Fibroblast of mammary gland (primary cell): ENCODE results near the gene ADA.
A peak's percentile ranks its signal among the peaks of the same experiment; 100 is the strongest.
"Not testable (repeated sequence)": the region's sequence is repeated elsewhere in the genome, so short reads cannot be mapped to it uniquely, and the experiment has no call there.

Experiments
- DNase-seq: peaks from one replicate; pipeline ENCODE4 v3.0.0-alpha.2; 2010; ENCODE audit warnings: low read depth
- H3K4me3 ChIP-seq: 2 replicates; pipeline ENCODE4 v1.5.1; 2011; ENCODE audit warnings: low read depth, mild to moderate bottlenecking, low read length, moderate library complexity; ENCODE audit not compliant: control insufficient read depth
- TF ChIP-seq, protein P1 (sequence below): conservative IDR thresholded peaks from 2 replicates; pipeline ENCODE4 v1.5.1; 2011; ENCODE audit warnings: low read depth, low read length, inconsistent platforms; ENCODE audit not compliant: control insufficient read depth, insufficient read depth

The ADA gene

DNA sequence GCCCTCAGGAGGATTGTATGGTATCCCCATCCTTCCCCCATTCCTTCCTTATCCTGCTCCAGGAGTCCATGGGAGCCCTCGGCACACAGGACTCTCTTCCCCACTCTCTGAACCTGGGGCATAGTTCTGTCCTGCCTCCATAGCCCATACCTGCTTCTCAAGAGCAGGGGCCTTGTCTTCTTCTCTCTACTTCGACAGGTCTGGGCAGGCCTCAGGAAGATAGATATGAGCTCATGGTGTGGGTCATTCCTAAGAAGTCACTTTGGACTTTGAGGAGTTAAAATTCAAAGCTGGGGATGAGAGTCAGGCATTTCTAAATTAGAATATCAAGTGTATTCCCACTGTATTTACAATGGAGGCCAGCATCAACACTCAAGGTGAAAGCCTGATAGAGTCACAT, 8.4 kb upstream of the ADA start:
- DNase-seq, result no peak
- TF ChIP-seq, protein P1, sequence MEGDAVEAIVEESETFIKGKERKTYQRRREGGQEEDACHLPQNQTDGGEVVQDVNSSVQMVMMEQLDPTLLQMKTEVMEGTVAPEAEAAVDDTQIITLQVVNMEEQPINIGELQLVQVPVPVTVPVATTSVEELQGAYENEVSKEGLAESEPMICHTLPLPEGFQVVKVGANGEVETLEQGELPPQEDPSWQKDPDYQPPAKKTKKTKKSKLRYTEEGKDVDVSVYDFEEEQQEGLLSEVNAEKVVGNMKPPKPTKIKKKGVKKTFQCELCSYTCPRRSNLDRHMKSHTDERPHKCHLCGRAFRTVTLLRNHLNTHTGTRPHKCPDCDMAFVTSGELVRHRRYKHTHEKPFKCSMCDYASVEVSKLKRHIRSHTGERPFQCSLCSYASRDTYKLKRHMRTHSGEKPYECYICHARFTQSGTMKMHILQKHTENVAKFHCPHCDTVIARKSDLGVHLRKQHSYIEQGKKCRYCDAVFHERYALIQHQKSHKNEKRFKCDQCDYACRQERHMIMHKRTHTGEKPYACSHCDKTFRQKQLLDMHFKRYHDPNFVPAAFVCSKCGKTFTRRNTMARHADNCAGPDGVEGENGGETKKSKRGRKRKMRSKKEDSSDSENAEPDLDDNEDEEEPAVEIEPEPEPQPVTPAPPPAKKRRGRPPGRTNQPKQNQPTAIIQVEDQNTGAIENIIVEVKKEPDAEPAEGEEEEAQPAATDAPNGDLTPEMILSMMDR, result no peak
- no peak overlapping the region for H3K4me3 ChIP-seq

DNA sequence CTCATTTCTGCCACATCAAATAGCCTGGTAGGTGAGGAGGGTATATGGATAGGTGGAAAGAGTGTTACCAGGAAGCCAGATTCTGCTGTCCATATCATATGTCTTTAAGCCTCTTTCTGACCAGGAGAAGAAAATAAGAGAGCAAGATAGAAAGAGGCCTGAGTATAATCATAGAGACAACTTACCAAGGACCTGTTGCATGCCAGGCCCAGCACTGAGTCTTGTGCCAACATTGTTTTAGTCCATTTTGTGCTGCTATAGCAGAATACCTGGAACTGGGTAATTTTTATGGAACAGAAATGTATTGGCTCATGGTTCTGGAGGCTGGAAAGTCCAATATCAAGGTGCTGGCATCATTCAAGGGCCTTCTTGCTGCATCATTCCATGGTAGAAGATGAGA, 7.3 kb upstream of the ADA start:
- TF ChIP-seq, protein P1, result no peak
- no peak for DNase-seq
- no peak overlapping the region for H3K4me3 ChIP-seq

DNA sequence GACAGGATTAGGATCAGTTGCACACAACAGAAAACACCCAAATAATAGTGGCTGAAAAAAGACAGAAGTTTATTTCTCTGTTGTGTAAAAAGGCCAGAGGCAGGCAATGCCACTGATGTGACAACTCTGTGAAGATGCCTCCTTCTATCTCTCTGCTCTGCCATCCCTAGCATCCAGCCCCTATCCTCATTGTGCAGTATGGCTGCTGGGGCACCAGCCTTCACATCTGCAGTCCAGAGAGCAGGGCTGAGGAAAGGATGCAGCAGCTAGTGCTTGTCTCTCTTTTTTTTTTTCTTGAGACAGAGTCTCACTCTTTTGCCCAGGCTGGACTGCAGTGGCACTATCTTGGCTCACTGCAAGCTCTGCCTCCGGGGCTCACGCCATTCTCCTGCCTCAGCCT, 6.4 kb upstream of the ADA start:
- TF ChIP-seq, protein P1, result no peak
- H3K4me3 ChIP-seq, result no peak overlapping the region
- DNase-seq, result no peak

DNA sequence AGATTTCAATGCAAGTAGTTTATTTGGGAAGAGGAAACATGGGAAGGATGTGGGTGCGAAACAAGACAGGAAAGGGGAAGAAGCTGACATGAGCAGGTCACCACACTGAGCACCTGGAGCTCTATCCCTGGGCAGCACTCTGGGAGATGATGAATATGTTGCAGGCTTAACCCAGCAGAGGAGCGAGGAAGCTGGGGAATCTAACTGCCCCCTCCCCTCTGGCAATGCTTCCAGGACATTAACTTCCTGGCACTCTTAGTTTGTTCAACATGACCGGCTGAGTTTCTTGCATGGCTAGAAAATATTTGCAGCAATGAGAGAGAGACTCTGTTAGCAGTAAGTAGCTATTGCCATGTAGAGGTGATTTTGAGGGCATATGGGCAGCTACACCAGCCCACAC, 4.9 kb upstream of the ADA start:
- TF ChIP-seq, protein P1, result no peak
- no peak for DNase-seq
- no peak overlapping the region for H3K4me3 ChIP-seq

DNA sequence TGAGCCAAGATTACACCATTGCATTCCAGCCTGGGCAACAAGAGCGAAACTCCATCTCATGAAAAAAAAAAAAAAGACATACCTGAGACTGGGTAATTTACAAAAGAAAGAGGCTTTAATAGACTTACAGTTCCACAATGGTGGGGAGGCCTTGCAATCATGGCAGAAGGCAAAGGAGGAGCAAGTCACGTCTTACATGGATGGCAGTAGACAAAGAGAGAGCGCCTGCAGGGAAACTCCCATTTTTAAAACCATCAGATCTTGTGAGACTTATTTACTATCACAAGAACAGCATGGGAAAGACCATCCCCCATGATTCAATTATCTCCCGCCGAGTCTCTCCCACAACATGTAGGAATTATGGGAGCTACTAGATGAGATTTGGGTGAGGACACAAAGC, 2.7 kb upstream of the ADA start:
- not testable (repeated sequence) for H3K4me3 ChIP-seq, DNase-seq

DNA sequence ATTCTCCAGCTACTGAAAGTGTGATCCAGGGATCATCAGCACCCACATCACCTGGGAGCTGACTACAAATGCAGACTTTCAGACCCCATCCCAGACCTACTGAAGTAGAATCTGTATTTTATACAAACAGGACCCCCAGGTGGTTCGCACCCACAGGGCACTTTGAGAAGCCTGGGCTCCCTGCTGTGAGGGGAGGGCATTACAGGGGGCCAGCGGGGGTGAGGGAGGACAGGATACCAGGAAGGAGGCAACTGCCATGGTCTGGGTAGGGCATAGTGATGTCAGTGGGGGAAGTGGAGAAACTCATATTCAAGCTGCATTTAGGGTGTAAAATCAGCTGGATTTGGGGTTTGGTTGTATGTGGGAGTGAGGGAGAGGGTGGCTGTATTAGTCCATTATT, 2.0 kb upstream of the ADA start:
- no peak overlapping the region for H3K4me3 ChIP-seq
- DNase-seq, result no peak
- TF ChIP-seq, protein P1, result no peak

DNA sequence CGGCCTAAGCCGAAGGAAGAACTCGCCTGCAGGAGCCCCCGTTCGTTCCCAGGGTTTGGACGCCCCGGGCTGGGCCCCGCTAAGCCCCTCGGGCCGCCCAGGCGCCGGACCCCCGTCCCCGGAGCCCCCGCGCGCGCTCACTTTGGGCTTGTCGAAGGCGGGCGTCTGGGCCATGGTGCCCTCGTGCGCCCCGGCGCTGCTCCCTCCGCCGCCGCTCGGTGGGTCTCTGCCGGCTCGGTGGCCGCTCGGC, 140 bp downstream of the ADA start:
- TF ChIP-seq, protein P1, result no peak
- DNase-seq, result no peak
- H3K4me3 ChIP-seq, result peak overlapping the region; percentile 48
